ENCODE results near the gene KAZALD1. TPM values are rescaled to one million over a fixed set of nuclear protein-coding genes. Genes with fewer than 3 reads are reported as not detected.

Gene KAZALD1
- total RNA-seq, 4 donors from 2014 or later, result 1.0 to 4.0 (median 2.6) TPM

DNA sequence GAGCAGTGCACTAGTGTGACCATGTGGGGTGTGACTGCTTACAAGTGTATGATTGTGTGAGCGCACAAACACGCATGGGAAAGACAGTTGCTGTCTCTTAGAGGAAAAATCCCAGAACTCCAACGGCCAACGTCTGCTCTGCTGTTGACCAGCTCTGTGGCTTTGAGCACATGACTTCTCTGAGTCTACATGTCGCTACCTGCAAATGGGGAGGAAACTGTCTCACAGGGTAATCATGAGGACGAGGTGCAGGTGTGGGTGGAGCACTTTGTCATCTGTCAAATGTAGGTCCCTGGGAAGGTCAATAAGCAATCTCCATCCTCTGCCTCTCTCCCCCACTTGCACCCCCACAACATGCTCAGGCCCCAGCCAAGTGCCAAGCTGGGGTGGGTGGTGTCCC lies 38.1 kb downstream of the KAZALD1 start:
- H3K27ac ChIP-seq (replicated peaks in 1 of 4), result no peak overlapping the region
- intact Hi-C loops (cut with DNase I), result no loop called here
- no peaks in the 10 kb centered on the region for H3K9me3 ChIP-seq
- 71% methylated on average over 6 of the region's 6 CpGs for WGBS
- no peak for TF ChIP-seq EP300 (IDR thresholded peaks at IDR 0.05)
- TF ChIP-seq POLR2AphosphoS5 (IDR thresholded peaks at IDR 0.05), result no peak
- TF ChIP-seq, protein P1, sequence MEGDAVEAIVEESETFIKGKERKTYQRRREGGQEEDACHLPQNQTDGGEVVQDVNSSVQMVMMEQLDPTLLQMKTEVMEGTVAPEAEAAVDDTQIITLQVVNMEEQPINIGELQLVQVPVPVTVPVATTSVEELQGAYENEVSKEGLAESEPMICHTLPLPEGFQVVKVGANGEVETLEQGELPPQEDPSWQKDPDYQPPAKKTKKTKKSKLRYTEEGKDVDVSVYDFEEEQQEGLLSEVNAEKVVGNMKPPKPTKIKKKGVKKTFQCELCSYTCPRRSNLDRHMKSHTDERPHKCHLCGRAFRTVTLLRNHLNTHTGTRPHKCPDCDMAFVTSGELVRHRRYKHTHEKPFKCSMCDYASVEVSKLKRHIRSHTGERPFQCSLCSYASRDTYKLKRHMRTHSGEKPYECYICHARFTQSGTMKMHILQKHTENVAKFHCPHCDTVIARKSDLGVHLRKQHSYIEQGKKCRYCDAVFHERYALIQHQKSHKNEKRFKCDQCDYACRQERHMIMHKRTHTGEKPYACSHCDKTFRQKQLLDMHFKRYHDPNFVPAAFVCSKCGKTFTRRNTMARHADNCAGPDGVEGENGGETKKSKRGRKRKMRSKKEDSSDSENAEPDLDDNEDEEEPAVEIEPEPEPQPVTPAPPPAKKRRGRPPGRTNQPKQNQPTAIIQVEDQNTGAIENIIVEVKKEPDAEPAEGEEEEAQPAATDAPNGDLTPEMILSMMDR (IDR thresholded peaks at IDR 0.05), result no peak
- no peak for TF ChIP-seq POLR2A (IDR thresholded peaks at IDR 0.05; ENCODE audit: low read depth)
- H3K4me1 ChIP-seq, result no peaks in the 10 kb centered on the region
- H3K36me3 ChIP-seq, result no peaks in the 10 kb centered on the region
- peaks cover 0 to 79% (median 11%) of the 10 kb centered on the region in 4 donors for H3K27me3 ChIP-seq
- no peak for DNase-seq (ENCODE audit: extremely low spot score)
- H3K4me3 ChIP-seq, result no peak overlapping the region

DNA sequence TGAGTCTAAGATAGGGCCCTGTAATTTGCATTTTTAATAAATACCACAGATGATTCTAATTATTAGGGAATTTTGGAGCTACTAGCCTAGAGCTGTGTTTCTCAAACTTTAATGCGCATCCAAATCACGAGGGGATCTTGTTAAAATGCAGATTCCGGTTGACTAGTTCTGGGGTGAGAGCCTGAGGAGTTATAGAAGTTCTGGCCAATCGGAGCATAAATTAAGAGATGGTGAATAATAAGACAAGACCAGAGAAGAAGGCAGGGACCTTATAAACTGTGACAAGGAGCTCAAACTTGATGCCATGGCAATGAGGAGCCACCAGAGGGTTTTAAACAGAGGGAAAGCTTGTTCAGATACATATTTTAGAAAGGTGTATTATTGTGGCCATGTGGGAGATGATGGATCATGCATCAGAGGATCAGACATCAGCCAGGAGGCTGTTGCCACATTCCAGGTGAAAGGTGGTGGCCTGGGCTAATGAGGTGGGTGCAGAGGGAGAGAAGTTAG lies 39.6 kb downstream of the KAZALD1 start:
- Histone ChIP-seq H3K36me3 (no peaks in the 10 kb centered on the region), H3K9me3 (no peaks in the 10 kb centered on the region), H3K27me3 (peaks cover 0 to 79% (median 8%) of the 10 kb centered on the region in 4 donors), H3K4me3 (no peak overlapping the region), H3K27ac (replicated peaks in 1 of 4) (no peak overlapping the region), H3K4me1 (no peaks in the 10 kb centered on the region)
- intact Hi-C loops (cut with DNase I), result no loop called here
- no peak for DNase-seq (ENCODE audit: extremely low spot score)
- no peak for TF ChIP-seq EP300 (IDR thresholded peaks at IDR 0.05)
- no peak for TF ChIP-seq POLR2AphosphoS5 (IDR thresholded peaks at IDR 0.05)
- no peak for TF ChIP-seq POLR2A (IDR thresholded peaks at IDR 0.05; ENCODE audit: low read depth)
- TF ChIP-seq, protein P1 (IDR thresholded peaks at IDR 0.05), result no peak
- 72% methylated on average over 4 of the region's 4 CpGs for WGBS

DNA sequence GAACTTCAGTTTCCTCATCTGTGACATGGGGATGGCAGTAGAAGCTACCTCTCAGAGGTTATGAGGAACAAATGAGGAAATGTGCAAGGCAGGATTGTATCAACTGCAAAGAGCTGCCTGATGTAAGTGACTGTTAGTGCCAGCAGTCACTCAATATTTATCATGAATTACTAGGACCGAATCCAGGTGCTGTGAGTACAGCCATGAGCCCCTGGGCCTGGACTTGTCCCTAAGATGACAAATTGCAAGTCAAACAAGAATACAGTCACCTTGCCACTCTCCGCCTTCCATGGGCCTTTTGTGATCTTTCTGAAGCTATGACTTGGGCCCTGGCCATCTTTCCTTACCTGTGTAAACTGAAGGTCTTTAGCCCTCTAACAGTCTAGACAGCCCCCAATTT lies 41.6 kb downstream of the KAZALD1 start:
- H3K9me3 ChIP-seq, result no peaks in the 10 kb centered on the region
- no peak for TF ChIP-seq POLR2AphosphoS5 (IDR thresholded peaks at IDR 0.05)
- TF ChIP-seq, protein P1 (IDR thresholded peaks at IDR 0.05), result no peak
- no peak for TF ChIP-seq EP300 (IDR thresholded peaks at IDR 0.05)
- no peak for TF ChIP-seq POLR2A (IDR thresholded peaks at IDR 0.05; ENCODE audit: low read depth)
- intact Hi-C loops (cut with DNase I), result no loop called here

DNA sequence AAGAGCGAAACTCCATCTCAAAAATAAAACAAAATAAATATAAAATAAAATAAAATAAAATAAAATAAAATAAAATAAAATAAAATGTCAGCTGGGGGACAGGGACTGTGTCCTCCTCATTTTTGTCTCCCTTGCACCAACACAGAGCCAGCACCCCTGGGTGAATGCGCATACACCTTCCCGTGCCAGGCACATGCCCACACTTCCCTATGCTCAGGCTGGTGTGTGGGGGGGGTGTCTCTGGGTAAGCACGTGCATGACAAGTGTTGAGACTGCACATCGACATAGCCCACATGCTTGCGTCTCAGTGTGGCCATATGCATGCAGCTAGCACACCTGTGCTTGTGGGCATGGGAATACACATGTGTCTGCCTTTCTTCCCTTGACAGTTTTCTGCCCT lies 44.6 kb downstream of the KAZALD1 start:
- H3K9me3 ChIP-seq, result no peaks in the 10 kb centered on the region
- no peaks in the 10 kb centered on the region for H3K36me3 ChIP-seq
- no peak for DNase-seq (ENCODE audit: extremely low spot score)
- H3K27me3 ChIP-seq, result peaks cover 0 to 67% (median 0%) of the 10 kb centered on the region in 4 donors
- H3K4me3 ChIP-seq, result no peak overlapping the region
- 73% methylated on average over 6 of the region's 6 CpGs for WGBS
- H3K27ac ChIP-seq (replicated peaks in 1 of 4), result no peak overlapping the region
- TF ChIP-seq EP300 (IDR thresholded peaks at IDR 0.05), result no peak
- TF ChIP-seq, protein P1 (IDR thresholded peaks at IDR 0.05), result no peak
- TF ChIP-seq POLR2AphosphoS5 (IDR thresholded peaks at IDR 0.05), result no peak
- TF ChIP-seq POLR2A (IDR thresholded peaks at IDR 0.05; ENCODE audit: low read depth), result no peak
- intact Hi-C loops (cut with DNase I), result no loop called here
- H3K4me1 ChIP-seq, result no peaks in the 10 kb centered on the region

More for the DNA sequence above, 41.6 kb downstream of the KAZALD1 start:
- Histone ChIP-seq H3K27ac (replicated peaks in 1 of 4) (no peak overlapping the region), H3K36me3 (no peaks in the 10 kb centered on the region), H3K27me3 (peaks cover 0 to 79% (median 4%) of the 10 kb centered on the region in 4 donors), H3K4me1 (no peaks in the 10 kb centered on the region), H3K4me3 (no peak overlapping the region)
- WGBS, result 90% methylated on average over 2 of the region's 2 CpGs
- no peak for DNase-seq (ENCODE audit: extremely low spot score)

DNA sequence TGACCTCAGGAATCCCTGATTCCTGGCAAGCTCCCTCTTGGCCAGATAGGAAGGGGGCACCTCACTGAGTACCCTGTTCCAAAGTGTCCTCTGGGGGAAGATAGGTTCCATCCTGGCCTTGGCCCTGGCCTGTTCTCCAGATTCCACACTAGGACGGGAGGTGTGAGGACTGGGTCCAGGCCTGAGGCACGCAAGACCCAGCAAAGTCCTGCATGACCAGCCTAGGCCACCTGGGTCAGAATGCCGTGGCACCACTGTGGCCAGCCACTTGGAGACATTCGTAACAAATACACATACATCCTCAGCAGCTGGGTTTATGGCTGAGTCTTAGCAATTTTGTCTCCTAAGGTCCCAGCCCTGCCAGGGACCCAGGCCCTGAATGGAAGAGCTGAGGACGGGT lies 46.0 kb downstream of the KAZALD1 start:
- no peak overlapping the region for H3K4me3 ChIP-seq
- no peaks in the 10 kb centered on the region for H3K4me1 ChIP-seq
- 100% methylated on average over 4 of the region's 5 CpGs for WGBS
- DNase-seq (ENCODE audit: extremely low spot score), result no peak
- H3K27ac ChIP-seq (replicated peaks in 1 of 4), result no peak overlapping the region
- peaks cover 0 to 69% (median 0%) of the 10 kb centered on the region in 4 donors for H3K27me3 ChIP-seq
- H3K36me3 ChIP-seq, result no peaks in the 10 kb centered on the region
- H3K9me3 ChIP-seq, result no peaks in the 10 kb centered on the region
- TF ChIP-seq, protein P1 (IDR thresholded peaks at IDR 0.05), result no peak
- no peak for TF ChIP-seq POLR2A (IDR thresholded peaks at IDR 0.05; ENCODE audit: low read depth)
- no peak for TF ChIP-seq POLR2AphosphoS5 (IDR thresholded peaks at IDR 0.05)
- TF ChIP-seq EP300 (IDR thresholded peaks at IDR 0.05), result no peak
- intact Hi-C loops (cut with DNase I), result no loop called here
